Immature natural killer cell (primary cell): ENCODE results near the gene MFSD1. TPM values are rescaled to one million over a fixed set of nuclear protein-coding genes. Genes with fewer than 3 reads are reported as not detected.

Experiments
- DNase-seq, 3 donors: peaks; one replicate each; pipeline ENCODE4 v3.0.0; 2022; ENCODE audit warnings: mixed read lengths in 1 of 3
- H3K27ac Mint-ChIP-seq, 6 donors: one replicate each; pipeline ENCODE4 v1.8.0; 2020; ENCODE audit warnings: mixed read lengths in 6 of 6, mild to moderate bottlenecking in 5 of 6, inconsistent platforms in 4 of 6, moderate library complexity in 3 of 6
- H3K27me3 Mint-ChIP-seq, 3 donors: one replicate each; pipeline ENCODE4 v1.8.0; 2020 to 2021; ENCODE audit warnings: low read depth in 3 of 3, mild to moderate bottlenecking in 3 of 3, mixed read lengths in 3 of 3, moderate library complexity in 3 of 3, inconsistent platforms in 1 of 3
- H3K36me3 Mint-ChIP-seq, 3 donors: one replicate each; pipeline ENCODE4 v1.8.0; 2020; ENCODE audit warnings: mixed read lengths in 3 of 3, inconsistent platforms in 2 of 3, mild to moderate bottlenecking in 2 of 3
- H3K4me1 Mint-ChIP-seq, 2 donors: one replicate each; pipeline ENCODE4 v1.8.0; 2020; ENCODE audit warnings: inconsistent platforms in 2 of 2, mild to moderate bottlenecking in 2 of 2, mixed read lengths in 2 of 2, moderate library complexity in 1 of 2
- H3K4me3 Mint-ChIP-seq, 5 donors: one replicate each; pipeline ENCODE4 v1.8.0; 2020; ENCODE audit warnings: mild to moderate bottlenecking in 5 of 5, mixed read lengths in 5 of 5, inconsistent platforms in 3 of 5, moderate library complexity in 3 of 5
- H3K9me3 Mint-ChIP-seq, 6 donors: one replicate each; pipeline ENCODE4 v1.8.0; 2020; ENCODE audit warnings: mild to moderate bottlenecking in 6 of 6, mixed read lengths in 6 of 6, inconsistent platforms in 4 of 6, moderate library complexity in 3 of 6
- polyA plus RNA-seq, 3 donors: library from polyadenylated mRNA; unstranded; fragments of 300-500 nt; fragmentation: Illumina TruSeq; gene quantifications; one replicate each; pipeline ENCODE4 v1.2.3, GENCODE V29; 2021

The MFSD1 gene
- polyA plus RNA-seq, 3 donors from 2014 or later, result 55.4 to 139 (median 61.8) TPM

DNA sequence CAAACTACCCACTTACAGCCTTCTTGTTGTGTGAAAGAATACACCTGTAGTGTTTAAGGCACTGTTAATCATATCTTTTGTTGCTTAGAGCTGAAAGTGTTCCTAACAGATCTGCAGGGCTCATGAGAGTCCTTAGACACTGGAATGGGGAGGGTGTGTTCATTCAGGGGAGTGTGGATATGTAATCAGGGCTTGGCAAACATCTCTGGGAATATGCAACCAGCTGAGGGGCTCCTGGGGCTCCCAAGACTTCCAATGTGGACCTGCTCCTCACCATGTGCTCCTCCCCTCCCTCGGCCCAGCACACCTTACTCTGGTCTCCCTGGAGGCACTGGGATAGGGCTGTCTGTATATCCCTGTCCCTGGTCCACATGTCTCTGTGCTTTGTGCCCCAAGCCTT, 30.3 kb upstream of the MFSD1 start:
- H3K27me3 Mint-ChIP-seq, result no peaks in the 10 kb centered on the region
- H3K36me3 Mint-ChIP-seq, result peaks cover 0 to 9% (median 3%) of the 10 kb centered on the region in 3 donors
- H3K27ac Mint-ChIP-seq, result no peak overlapping the region
- no peaks in the 10 kb centered on the region for H3K9me3 Mint-ChIP-seq
- H3K4me1 Mint-ChIP-seq, result peaks cover 0 to 2% of the 10 kb centered on the region in 2 donors
- no peak overlapping the region for H3K4me3 Mint-ChIP-seq
- no peak for DNase-seq

DNA sequence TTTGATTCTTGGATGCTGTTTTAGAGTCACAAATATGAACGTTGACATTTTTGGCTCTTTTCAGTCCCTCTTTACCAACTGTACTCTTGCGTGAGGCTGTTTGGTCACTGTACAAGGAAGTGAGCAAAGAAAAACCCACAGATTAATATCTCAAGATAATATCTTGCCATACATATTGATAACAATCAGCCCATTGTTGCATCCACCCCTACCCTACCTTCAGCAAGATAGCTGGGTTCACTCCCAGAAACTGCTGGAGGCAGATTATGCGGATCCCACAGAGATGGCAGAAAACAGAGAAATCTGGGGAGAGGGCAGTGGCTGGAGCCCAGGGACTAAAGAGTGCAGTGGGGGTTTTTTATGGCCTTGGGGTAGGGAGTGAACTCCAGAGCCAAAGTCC, 29.9 kb upstream of the MFSD1 start:
- Mint-ChIP-seq H3K4me1 (peaks cover 0 to 2% of the 10 kb centered on the region in 2 donors), H3K9me3 (no peaks in the 10 kb centered on the region), H3K27me3 (no peaks in the 10 kb centered on the region), H3K27ac (no peak overlapping the region), H3K4me3 (no peak overlapping the region), H3K36me3 (peaks cover 0 to 9% (median 3%) of the 10 kb centered on the region in 3 donors)
- no peak for DNase-seq

DNA sequence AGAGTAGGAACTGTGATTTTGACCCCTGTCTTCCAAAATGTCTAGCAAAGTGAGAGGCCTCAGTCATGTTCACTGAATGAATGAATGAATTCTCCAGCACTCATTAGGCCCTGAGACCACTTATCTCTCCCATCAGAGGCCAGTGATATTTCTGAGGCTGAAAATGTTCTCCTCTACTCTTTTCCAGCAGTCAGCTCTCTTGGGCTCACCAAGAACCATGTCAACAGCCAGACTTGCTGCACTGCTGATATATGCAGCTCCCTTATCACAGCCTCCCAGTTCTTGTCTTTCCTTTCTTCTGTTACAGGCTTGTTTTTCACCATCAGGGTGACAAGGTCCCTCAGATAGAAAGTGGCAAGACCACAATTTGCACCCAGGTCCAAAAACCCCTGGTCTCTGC, 28.7 kb upstream of the MFSD1 start:
- Mint-ChIP-seq H3K4me1 (peaks cover 0 to 2% of the 10 kb centered on the region in 2 donors), H3K4me3 (no peak overlapping the region), H3K36me3 (peaks cover 0 to 9% (median 3%) of the 10 kb centered on the region in 3 donors), H3K27me3 (no peaks in the 10 kb centered on the region), H3K9me3 (no peaks in the 10 kb centered on the region), H3K27ac (no peak overlapping the region)
- DNase-seq, result no peak

DNA sequence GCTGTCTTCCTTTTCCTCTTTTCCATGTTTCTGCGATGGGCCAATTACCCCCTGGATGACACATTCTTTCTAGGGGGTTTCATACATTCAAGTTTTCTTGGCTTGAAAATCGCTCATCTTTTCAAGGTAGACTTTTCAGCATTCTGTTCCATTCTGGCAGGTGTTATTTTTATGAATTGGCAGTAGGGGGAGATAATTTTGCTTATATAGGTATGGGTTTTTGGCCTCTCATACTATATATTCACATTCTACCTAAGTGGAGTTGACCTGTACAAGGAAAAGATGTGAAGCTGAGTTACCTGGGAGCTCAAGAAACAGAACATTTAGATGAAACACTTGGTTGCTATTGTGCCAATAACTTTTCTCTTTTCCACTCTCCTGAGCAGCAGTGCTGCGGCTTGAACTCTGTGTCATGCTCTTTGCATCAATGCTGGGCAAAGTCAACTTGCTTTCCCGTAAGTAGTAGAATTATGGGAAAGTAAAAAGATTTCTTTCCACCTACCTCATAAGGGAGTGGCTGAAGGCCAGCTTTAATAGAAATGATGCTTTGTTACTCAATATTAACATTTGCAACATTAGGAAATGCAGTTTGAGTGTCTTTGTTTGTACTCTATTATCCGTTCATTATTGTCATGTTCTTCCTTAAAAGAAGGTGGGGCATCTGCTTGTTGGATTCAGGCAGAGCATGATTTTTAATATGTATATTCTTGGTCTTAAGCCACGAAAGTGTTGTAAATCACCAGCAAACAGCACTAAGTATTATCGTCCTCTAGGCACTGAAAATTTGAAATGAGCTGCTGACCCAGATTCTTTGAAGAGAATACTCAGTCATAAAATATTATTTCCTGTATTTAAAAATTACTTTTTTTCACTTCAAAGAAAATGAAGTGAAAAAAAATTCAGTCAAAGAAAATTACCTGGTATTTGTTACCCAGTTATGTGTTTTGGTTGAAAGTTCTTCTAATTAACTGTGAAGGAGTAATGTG, 27.7 kb upstream of the MFSD1 start:
- Mint-ChIP-seq H3K27ac (no peak overlapping the region), H3K36me3 (peaks cover 0 to 13% (median 3%) of the 10 kb centered on the region in 3 donors), H3K4me1 (peaks cover 0 to 2% of the 10 kb centered on the region in 2 donors), H3K9me3 (no peaks in the 10 kb centered on the region), H3K4me3 (no peak overlapping the region), H3K27me3 (no peaks in the 10 kb centered on the region)
- DNase-seq, result no peak

DNA sequence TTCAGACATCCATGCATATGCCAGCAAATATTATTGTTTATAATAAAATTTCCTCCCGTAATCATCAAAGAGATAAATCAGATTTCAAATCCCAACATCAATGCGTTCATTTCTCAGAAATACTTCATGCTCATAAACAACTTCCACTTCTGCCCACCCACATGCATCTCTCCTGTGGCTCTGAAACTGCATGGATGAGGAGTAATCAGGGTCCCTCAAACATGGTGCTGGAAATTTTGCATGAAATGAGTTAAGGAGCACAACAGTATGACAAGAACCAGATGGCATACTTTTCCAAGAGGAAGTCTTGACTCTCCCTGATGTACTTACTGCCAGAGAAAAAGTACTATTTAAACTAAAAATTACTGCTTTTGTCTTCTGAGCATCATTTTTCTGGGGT, 26.9 kb upstream of the MFSD1 start:
- no peaks in the 10 kb centered on the region for H3K27me3 Mint-ChIP-seq
- H3K36me3 Mint-ChIP-seq, result peaks cover 0 to 9% (median 3%) of the 10 kb centered on the region in 3 donors
- DNase-seq, result no peak
- peak overlapping the region in 1 of 6 donors; percentile 20 for H3K27ac Mint-ChIP-seq
- no peaks in the 10 kb centered on the region for H3K9me3 Mint-ChIP-seq
- no peak overlapping the region for H3K4me3 Mint-ChIP-seq
- peaks cover 0 to 2% of the 10 kb centered on the region in 2 donors for H3K4me1 Mint-ChIP-seq

DNA sequence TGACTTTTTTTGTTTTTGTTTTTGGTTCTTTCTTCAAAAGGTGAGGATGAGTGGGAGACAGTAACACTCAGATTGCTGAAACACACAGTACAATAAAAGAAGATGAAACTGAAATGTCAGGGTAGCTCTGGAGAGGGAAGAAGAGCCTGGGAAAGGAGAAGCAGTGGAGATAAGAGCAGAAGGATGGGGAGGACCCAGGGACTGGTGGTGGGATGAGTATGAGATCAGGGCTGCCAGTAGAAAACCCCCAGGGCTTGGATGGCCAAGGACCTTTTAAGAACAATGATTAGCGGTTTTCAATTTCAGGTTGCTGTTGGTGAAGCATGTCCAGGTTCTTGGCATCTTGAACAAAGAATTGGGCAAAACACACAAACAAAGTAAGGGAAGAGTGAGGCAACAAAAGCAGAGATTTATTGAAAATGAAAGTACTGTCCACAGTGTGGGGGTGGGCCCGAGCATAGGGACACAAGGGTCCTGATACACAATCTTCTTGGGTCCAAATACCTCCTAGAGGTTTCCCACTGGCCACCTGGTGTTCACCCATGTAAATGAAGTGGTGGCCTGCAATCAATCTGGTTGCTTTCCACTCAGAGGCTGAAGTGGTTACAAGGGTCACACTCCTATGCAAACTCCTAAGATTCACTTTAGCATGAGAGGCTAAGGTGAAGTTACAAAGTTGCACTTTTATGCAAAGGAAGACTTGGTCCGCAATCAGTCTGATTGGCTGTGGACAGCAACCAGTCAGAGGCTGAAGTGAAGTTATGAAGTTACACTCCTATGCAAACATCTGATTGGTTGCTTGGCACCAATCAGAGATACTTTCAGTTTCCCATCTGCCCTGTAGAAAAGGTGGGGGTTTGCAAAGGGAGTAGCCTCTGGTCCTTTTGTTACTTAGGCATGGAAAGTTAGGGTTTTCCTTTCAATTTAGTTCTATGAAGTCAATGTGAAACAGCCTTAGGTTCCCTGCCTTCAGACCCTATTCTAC, 26.1 kb upstream of the MFSD1 start:
- Mint-ChIP-seq H3K9me3 (no peaks in the 10 kb centered on the region), H3K27ac (peak overlapping the region in 1 of 6 donors; percentile 20), H3K4me3 (no peak overlapping the region), H3K4me1 (peaks cover 0 to 2% of the 10 kb centered on the region in 2 donors), H3K27me3 (no peaks in the 10 kb centered on the region), H3K36me3 (peaks cover 0 to 9% (median 3%) of the 10 kb centered on the region in 3 donors)
- DNase-seq, result no peak

DNA sequence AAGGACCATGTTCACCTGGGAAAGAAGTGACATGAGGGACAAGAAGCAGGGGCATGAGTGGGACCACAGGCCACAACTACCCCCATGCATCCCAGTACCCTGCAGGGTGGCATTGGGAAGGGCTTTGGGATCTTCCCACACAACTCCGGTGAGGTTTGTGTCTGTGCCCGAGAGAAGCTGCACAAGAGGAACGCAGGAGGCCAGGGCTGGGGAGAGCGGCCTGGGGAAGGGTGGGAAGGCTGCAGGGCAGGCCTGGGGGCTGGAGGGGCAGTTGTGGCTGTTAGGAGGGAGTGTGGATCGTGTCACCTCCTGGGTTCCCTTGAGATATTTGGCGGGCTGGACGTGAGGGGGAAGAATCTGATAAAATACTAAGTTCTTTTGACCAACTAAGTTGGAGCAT, 25.3 kb upstream of the MFSD1 start:
- Mint-ChIP-seq H3K36me3 (peaks cover 0 to 13% (median 3%) of the 10 kb centered on the region in 3 donors), H3K9me3 (no peaks in the 10 kb centered on the region), H3K4me1 (peaks cover 0 to 2% of the 10 kb centered on the region in 2 donors), H3K4me3 (no peak overlapping the region), H3K27me3 (no peaks in the 10 kb centered on the region), H3K27ac (no peak overlapping the region)
- no peak for DNase-seq

DNA sequence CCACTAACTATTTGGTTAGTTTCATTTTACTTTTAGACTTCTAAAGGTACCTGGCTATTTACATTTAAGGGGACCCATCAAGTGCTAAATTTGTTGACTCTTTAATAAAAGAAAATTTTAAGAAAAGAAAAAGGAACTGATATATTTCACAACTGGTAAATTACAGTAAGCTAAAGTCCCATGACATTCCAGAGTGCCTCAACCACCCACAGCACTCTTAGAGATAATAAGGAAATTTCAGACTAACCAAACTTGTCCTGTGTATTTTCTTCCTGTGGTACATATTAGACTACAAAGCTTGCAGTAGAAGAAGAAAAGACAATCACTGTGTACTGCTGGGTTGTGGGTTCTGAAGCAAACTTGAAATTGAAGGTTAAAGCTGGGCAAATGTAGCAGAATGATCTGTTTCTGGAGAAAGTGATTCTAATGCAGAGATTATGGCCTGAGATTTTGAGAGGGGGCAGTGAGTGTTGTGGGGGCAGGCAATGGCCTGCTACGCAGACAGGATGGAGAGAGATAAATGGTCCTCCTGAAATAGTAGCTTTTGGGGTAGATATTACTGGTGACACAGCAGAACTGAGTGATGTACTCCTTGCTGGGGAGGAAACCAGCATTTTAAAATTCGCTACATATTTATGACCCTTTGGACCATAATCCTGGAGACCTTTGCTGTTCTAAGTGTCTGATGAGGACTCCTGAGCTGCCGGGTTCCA, 24.5 kb upstream of the MFSD1 start:
- H3K27me3 Mint-ChIP-seq, result no peaks in the 10 kb centered on the region
- H3K27ac Mint-ChIP-seq, result no peak overlapping the region
- peaks cover 0 to 2% of the 10 kb centered on the region in 2 donors for H3K4me1 Mint-ChIP-seq
- DNase-seq, result no peak
- H3K4me3 Mint-ChIP-seq, result no peak overlapping the region
- H3K36me3 Mint-ChIP-seq, result peaks cover 0 to 13% (median 3%) of the 10 kb centered on the region in 3 donors
- no peaks in the 10 kb centered on the region for H3K9me3 Mint-ChIP-seq

DNA sequence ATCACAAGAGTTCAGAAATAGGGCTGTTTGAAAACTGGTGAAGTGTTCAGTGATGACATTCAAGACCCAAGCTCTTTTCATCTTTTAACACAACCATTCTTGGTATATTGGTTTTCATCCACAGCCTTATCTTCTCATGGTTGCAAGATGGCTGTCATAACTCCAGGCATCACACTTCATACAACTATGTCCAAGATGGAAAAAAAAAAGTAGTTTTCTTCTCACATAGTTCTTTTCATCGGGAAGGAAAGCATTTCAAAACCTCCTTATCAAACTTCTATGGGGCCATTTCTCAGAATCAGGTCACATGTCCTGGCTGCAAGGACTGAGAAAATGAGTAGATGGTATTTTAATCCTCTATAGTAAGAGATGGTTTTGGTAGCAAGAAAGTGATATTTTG, 21.1 kb upstream of the MFSD1 start:
- Mint-ChIP-seq H3K9me3 (no peaks in the 10 kb centered on the region), H3K27me3 (no peaks in the 10 kb centered on the region), H3K4me1 (no peaks in the 10 kb centered on the region), H3K36me3 (peaks cover 0 to 8% (median 0%) of the 10 kb centered on the region in 3 donors), H3K27ac (no peak overlapping the region), H3K4me3 (no peak overlapping the region)
- DNase-seq, result no peak

DNA sequence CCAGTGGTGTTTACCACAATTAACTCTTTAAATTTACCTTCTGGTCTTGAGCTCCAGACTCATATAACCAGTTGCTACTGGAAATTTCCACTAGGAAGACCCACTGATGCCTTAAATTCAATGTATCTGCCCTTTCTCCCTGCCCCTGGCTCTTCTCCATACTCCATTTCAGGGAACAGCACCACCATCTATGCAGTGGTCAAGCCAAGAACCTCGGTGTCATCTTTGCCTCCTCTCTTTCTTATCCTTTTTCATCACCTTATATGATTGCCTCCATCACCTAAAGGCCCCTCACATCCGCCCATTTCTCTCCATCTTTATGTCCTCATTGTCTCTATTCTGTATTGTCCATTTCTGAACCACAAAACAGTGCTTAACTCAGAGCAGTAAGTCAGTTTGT, 20.7 kb upstream of the MFSD1 start:
- H3K9me3 Mint-ChIP-seq, result no peaks in the 10 kb centered on the region
- no peaks in the 10 kb centered on the region for H3K27me3 Mint-ChIP-seq
- H3K27ac Mint-ChIP-seq, result no peak overlapping the region
- H3K4me1 Mint-ChIP-seq, result no peaks in the 10 kb centered on the region
- no peak overlapping the region for H3K4me3 Mint-ChIP-seq
- no peak for DNase-seq
- peaks cover 0 to 8% (median 0%) of the 10 kb centered on the region in 3 donors for H3K36me3 Mint-ChIP-seq

DNA sequence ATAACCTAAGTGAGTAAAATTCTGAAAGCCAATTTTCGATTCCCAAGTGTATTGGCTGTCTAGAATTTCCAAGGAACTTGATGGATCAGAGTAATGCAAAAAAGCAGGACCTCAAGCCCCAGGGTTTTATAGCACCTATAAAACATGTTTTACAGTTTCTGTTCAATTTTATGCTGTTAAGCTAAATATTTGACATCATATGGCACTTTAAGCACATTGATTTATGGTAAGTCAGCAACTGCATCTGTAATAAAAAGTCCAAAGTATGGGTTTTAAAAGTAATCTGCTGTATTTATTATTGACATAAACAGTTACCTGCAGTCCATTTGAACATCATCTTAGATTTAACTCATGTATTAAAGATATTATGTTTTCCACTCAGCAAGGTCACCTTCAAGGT, 20.0 kb upstream of the MFSD1 start:
- peaks cover 0 to 8% (median 0%) of the 10 kb centered on the region in 3 donors for H3K36me3 Mint-ChIP-seq
- no peaks in the 10 kb centered on the region for H3K4me1 Mint-ChIP-seq
- no peaks in the 10 kb centered on the region for H3K27me3 Mint-ChIP-seq
- no peak for DNase-seq
- H3K4me3 Mint-ChIP-seq, result no peak overlapping the region
- no peaks in the 10 kb centered on the region for H3K9me3 Mint-ChIP-seq
- H3K27ac Mint-ChIP-seq, result no peak overlapping the region

DNA sequence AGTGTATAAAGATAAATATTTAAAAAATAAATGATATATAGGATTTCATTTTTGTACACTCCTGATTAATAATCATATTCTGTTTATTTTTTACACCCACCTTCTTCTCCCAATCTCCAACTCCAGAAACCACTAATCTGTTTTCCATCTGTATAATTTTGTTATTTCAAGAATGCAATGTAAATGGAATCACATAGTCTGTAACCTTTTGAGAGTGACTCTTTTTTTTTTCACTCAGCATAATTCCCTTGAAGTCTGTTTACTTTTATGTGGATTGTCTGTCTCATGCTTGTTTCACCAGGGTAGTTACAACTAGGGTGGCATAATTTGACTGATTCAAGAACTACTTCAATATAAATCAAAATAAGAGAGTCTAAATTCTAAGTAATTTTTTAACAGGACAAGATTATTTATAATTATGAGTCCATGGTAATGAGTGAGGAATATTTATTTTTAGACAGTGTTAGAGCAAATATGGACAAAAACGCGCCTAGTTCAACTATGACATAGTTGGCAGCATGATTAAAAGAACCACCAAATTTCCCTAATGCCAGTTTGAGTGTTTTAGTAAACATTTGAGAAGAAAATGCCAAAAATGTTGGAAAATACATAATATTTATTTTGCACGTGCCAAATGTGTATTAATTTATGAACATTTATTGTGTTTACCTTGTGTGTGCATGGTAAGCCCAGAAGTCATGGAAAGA, 19.4 kb upstream of the MFSD1 start:
- H3K36me3 Mint-ChIP-seq, result peaks cover 0 to 8% (median 0%) of the 10 kb centered on the region in 3 donors
- DNase-seq, result no peak
- no peaks in the 10 kb centered on the region for H3K27me3 Mint-ChIP-seq
- no peaks in the 10 kb centered on the region for H3K9me3 Mint-ChIP-seq
- no peak overlapping the region for H3K27ac Mint-ChIP-seq
- H3K4me1 Mint-ChIP-seq, result no peaks in the 10 kb centered on the region
- no peak overlapping the region for H3K4me3 Mint-ChIP-seq

DNA sequence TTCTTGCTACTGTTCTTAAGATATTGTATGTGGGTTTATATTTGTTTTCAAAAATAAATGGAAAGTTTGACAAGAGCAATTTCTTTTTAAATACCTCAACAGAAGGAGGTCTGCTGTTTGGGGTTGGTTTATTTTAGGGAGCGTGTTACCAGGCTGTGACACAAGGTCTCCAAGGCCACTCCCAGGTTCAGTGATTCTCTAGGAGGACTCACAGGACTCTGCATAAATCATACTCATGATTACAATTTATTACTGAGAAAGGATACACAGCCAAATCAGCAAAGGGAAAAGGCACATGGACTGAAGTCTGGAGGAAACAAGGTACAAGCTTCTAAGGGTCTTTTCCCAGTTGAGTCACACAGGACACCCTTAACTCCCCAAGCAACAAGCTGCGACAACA, 18.8 kb upstream of the MFSD1 start:
- H3K27me3 Mint-ChIP-seq, result no peaks in the 10 kb centered on the region
- H3K27ac Mint-ChIP-seq, result no peak overlapping the region
- H3K36me3 Mint-ChIP-seq, result peaks cover 0 to 8% (median 0%) of the 10 kb centered on the region in 3 donors
- no peaks in the 10 kb centered on the region for H3K4me1 Mint-ChIP-seq
- no peaks in the 10 kb centered on the region for H3K9me3 Mint-ChIP-seq
- no peak overlapping the region for H3K4me3 Mint-ChIP-seq
- DNase-seq, result no peak
